Keratinocyte (primary cell): Measurements from ENCODE around the gene TMEM106B. TPM values are rescaled to one million over a fixed set of nuclear protein-coding genes. Genes with fewer than 3 reads are reported as not detected.
"Not testable (repeated sequence)": the region's sequence is repeated elsewhere in the genome, so short reads cannot be mapped to it uniquely, and the experiment has no call there.

Experiments
- DNase-seq: peaks from one replicate; pipeline ENCODE4 v3.0.0-alpha.2; 2011; ENCODE audit warnings: low read depth, missing footprints, low spot score
- FAIRE-seq: peaks from 2 replicates; lab custom pipeline; 2011; peaks lifted over from hg19 to GRCh38; lab: Jason Lieb, UNC
- H2AFZ ChIP-seq: 2 replicates; pipeline ENCODE4 v1.6.0; 2012; ENCODE audit warnings: low read length, control low read depth, inconsistent platforms; ENCODE audit not compliant: control insufficient read depth
- H3K27ac ChIP-seq: 2 replicates; pipeline ENCODE4 v1.5.1; 2011; ENCODE audit warnings: low read length; ENCODE audit not compliant: control insufficient read depth, insufficient read depth
- H3K27me3 ChIP-seq: 3 replicates; pipeline ENCODE4 v1.6.0; 2011; ENCODE audit warnings: low read length; ENCODE audit not compliant: control insufficient read depth, insufficient read depth; ENCODE audit errors: extremely low read depth
- H3K36me3 ChIP-seq, 2 experiments: 2 replicates in 1 of 2; 3 replicates in 1 of 2; pipeline ENCODE4 v1.5.1; 2011; ENCODE audit warnings: low read length in 2 of 2, mild to moderate bottlenecking in 1 of 2; ENCODE audit not compliant: control insufficient read depth in 2 of 2, insufficient read depth in 2 of 2; ENCODE audit errors: extremely low read depth in 1 of 2
- H3K4me1 ChIP-seq: 3 replicates; pipeline ENCODE4 v1.5.1; 2011; ENCODE audit warnings: low read length; ENCODE audit not compliant: control insufficient read depth, insufficient read depth; ENCODE audit errors: extremely low read depth
- H3K4me2 ChIP-seq: 3 replicates; pipeline ENCODE4 v1.6.0; 2011; ENCODE audit warnings: low read depth, low read length; ENCODE audit not compliant: control insufficient read depth, insufficient read depth; ENCODE audit errors: extremely low read depth
- H3K4me3 ChIP-seq, 3 experiments: fragments of 200-600 bp in 1 of 3; sonication (generic) in 1 of 3; 2 replicates in 2 of 3; 3 replicates in 1 of 3; pipeline ENCODE4 v1.5.1; 2011 to 2016; ENCODE audit warnings: low read length in 3 of 3, mild to moderate bottlenecking in 3 of 3, control low read depth in 2 of 3, inconsistent platforms in 1 of 3, low read depth in 1 of 3, mixed read lengths in 1 of 3, mixed run types in 1 of 3, moderate library complexity in 1 of 3; ENCODE audit not compliant: control insufficient read depth in 2 of 3, insufficient read depth in 2 of 3; ENCODE audit errors: extremely low read depth in 1 of 3
- H3K79me2 ChIP-seq: 2 replicates; pipeline ENCODE4 v1.6.0; 2012; ENCODE audit warnings: low read length; ENCODE audit not compliant: control insufficient read depth, insufficient read depth
- H3K9ac ChIP-seq: 3 replicates; pipeline ENCODE4 v1.6.0; 2011; ENCODE audit warnings: low read length; ENCODE audit not compliant: control insufficient read depth, insufficient read depth; ENCODE audit errors: extremely low read depth
- H3K9me1 ChIP-seq: 3 replicates; pipeline ENCODE4 v1.6.0; 2011; ENCODE audit warnings: low read length; ENCODE audit not compliant: control insufficient read depth, insufficient read depth; ENCODE audit errors: extremely low read depth
- H3K9me3 ChIP-seq: 2 replicates; pipeline ENCODE4 v1.5.1; 2012; ENCODE audit warnings: low read depth, low read length; ENCODE audit not compliant: control insufficient read depth
- H4K20me1 ChIP-seq: 3 replicates; pipeline ENCODE4 v1.6.0; 2011; ENCODE audit warnings: low read length; ENCODE audit not compliant: control insufficient read depth, insufficient read depth; ENCODE audit errors: extremely low read depth
- EZH2 ChIP-seq: IDR thresholded peaks from one replicate; pipeline ENCODE4 v1.6.1; 2012; ENCODE audit warnings: inconsistent platforms, mild to moderate bottlenecking, low read length, moderate library complexity
- dilution Hi-C: fragments of 300-500 bp; cut with MboI; formaldehyde crosslinking; loops from one replicate; pipeline ENCODE4 v1.7.0; 2020; ENCODE audit warnings: low sequenced_read_pairs; ENCODE audit not compliant: extremely low pct_ligation_motif_present
- polyA minus RNA-seq, 3 experiments: library from RNA; depleted of rRNA, polyadenylated mRNA; stranded (reverse); fragments of >200 nt; gene quantifications; 1 replicate in 1 of 3; 2 replicates in 1 of 3; 3 replicates in 1 of 3; pipeline ENCODE4 v1.2.3, GENCODE V29; 2011
- polyA plus RNA-seq, 5 experiments: library from polyadenylated mRNA; depleted of rRNA in 3 of 5; stranded (reverse) in 3 of 5; stranded (forward) in 1 of 5; unstranded in 1 of 5; fragments of >200 nt; gene quantifications; 1 replicate in 1 of 5; 2 replicates in 3 of 5; 3 replicates in 1 of 5; pipeline versions ENCODE4 v1.2.1 to v1.2.3, GENCODE V29; 2011 to 2012; ENCODE audit warnings: missing spikeins in 2 of 5, low read depth in 1 of 5, low replicate concordance in 1 of 5
- TF ChIP-seq, protein P1 (sequence below), 3 experiments: IDR thresholded peaks in 1 of 3; conservative IDR thresholded peaks in 1 of 3; optimal IDR thresholded peaks in 1 of 3; 2 replicates in 2 of 3; 3 replicates in 1 of 3; pipeline versions ENCODE3 to v1.5.1; 2011; ENCODE audit warnings: low read length in 3 of 3, mild to moderate bottlenecking in 3 of 3, moderate library complexity in 2 of 3, control low read depth in 1 of 3, inconsistent platforms in 1 of 3; ENCODE audit not compliant: insufficient read depth in 2 of 3; ENCODE audit errors: extremely low read depth in 1 of 3

The TMEM106B gene
- polyA plus RNA-seq, result 23.4 to 32.9 TPM (median 24.6 TPM) in 3 replicates
- 14.0 TPM for polyA plus RNA-seq (2011; ENCODE audit: low read depth)
- 15.2 and 31.9 TPM in 2 replicates for polyA plus RNA-seq (2011; cell fraction: cytosol; rRNA removed)
- 22.4 and 27.9 TPM in 2 replicates for polyA plus RNA-seq (2011; cell fraction: nucleus; rRNA removed)
- polyA plus RNA-seq (2012; ENCODE audit: low replicate concordance), result 17.3 and 18.5 TPM in 2 replicates
- 7.1 to 35.9 TPM (median 18.6 TPM) in 3 replicates for polyA minus RNA-seq
- 33.8 TPM for polyA minus RNA-seq (2011; cell fraction: cytosol; rRNA and poly(A)+ RNA removed)
- polyA minus RNA-seq (2011; cell fraction: nucleus; rRNA and poly(A)+ RNA removed), result 20.5 and 38.5 TPM in 2 replicates

DNA sequence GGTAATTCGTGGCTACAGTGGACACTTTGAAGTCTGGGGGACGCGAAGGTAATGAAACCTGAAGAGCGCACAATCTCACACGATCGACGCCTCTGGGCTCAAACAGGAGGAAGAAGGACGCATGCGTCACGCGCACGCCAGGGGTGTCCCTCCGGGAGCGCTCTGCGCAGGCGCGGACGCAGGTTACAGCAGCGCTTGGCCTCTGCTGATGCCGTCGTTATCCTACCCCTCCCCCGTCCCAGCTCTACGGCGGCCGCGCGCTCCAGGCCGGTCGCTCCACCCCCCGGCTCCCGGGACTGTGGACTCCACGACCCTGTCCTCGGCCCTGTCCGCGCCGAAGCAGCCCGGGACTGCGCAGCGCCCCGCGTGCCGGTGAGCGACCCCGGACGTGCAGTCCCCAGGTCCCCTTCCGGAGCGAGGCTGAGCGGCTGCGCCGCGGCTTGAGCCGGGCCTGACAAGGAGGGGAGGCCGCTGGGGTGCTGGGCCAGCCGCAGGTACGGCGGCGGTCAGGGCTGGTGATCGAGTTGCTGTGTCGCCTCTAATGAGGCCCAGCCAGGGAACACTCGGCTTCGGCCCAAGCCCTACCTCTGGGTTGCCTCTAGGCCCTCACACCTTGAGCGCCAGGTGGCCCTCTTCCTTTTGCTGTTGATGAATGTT is at the start of gene TMEM106B:
Gene TMEM106B, plus strand, starts transcription at position 241 of the 657 bp plus-strand sequence. CDS start 3,517 bp downstream, outside the sequence.
- dilution Hi-C loops, result no loop called here
- no peaks in the 10 kb centered on the region for H3K9me3 ChIP-seq
- peak within 1 kb of the TSS; percentile 86 for H3K27ac ChIP-seq
- H4K20me1 ChIP-seq, result no peaks in the 10 kb centered on the region
- no peaks in the 10 kb centered on the region for H3K9me1 ChIP-seq
- peak within 1 kb of the TSS; percentile 99 for H2AFZ ChIP-seq
- H3K36me3 ChIP-seq, result no peaks in the 10 kb centered on the region
- peaks cover 5% of the 10 kb centered on the region for H3K27me3 ChIP-seq
- H3K79me2 ChIP-seq, result peaks cover 14% of the 10 kb centered on the region
- H3K4me2 ChIP-seq, result peak within 1 kb of the TSS; percentile 94
- FAIRE-seq, result peak; percentile 76
- peak within 1 kb of the TSS; percentile 90 to 96 (median 92) for H3K4me3 ChIP-seq
- H3K9ac ChIP-seq, result peak within 1 kb of the TSS; percentile 92
- no peak for TF ChIP-seq EZH2
- TF ChIP-seq, protein P1, sequence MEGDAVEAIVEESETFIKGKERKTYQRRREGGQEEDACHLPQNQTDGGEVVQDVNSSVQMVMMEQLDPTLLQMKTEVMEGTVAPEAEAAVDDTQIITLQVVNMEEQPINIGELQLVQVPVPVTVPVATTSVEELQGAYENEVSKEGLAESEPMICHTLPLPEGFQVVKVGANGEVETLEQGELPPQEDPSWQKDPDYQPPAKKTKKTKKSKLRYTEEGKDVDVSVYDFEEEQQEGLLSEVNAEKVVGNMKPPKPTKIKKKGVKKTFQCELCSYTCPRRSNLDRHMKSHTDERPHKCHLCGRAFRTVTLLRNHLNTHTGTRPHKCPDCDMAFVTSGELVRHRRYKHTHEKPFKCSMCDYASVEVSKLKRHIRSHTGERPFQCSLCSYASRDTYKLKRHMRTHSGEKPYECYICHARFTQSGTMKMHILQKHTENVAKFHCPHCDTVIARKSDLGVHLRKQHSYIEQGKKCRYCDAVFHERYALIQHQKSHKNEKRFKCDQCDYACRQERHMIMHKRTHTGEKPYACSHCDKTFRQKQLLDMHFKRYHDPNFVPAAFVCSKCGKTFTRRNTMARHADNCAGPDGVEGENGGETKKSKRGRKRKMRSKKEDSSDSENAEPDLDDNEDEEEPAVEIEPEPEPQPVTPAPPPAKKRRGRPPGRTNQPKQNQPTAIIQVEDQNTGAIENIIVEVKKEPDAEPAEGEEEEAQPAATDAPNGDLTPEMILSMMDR (optimal IDR thresholded peaks at IDR 0.05 in 1 of 3, IDR thresholded peaks at IDR 0.05 in 1 of 3, conservative IDR thresholded peaks at IDR 0.05 in 1 of 3; ENCODE audit: extremely low read depth in 1 of 3, insufficient read depth in 2 of 3, low read length in 3 of 3), result peak; percentile 20 to 39 (median 28)
- DNase-seq, result peak; percentile 63
- peaks cover 11% of the 10 kb centered on the region for H3K4me1 ChIP-seq

DNA sequence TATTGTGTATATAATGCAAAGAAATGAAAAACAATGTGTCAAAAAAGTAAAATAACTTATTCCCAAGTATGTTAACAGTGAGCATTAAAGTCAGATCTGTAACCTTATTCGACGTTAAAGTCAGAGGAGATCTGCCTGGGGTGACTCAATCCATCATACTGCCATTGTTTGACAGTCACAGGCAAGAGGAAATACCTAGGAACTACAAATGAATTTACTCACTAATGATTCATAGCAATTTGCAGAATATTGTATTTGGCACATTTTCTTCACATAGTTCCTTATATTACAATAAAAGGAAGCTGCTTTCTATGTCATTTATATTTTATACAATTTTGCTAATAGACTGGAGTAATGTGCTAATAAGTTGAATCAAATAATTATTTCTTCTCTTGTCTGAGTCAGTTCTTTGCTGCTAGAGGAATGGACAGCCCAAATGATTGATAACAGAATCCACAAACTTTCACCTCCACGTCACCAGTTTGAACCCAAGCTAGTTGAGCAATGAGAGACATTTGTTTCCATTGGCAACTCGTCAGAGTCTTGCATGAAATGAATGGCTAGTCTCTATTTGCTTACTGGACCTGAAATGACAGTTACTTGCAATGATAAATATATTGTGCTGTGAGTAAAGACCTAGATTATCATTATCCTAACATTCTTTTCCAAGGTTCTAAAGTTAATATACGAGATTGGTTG is 48.5 kb upstream of the TMEM106B start:
- Histone ChIP-seq H3K27me3 (no peaks in the 10 kb centered on the region), H3K4me2 (no peak overlapping the region), H3K9ac (no peak overlapping the region), H3K36me3 (no peaks in the 10 kb centered on the region), H3K79me2 (no peaks in the 10 kb centered on the region), H2AFZ (no peak overlapping the region), H3K9me3 (no peaks in the 10 kb centered on the region), H3K27ac (no peak overlapping the region), H3K4me3 (no peak overlapping the region), H4K20me1 (no peaks in the 10 kb centered on the region), H3K4me1 (no peaks in the 10 kb centered on the region), H3K9me1 (no peaks in the 10 kb centered on the region)
- DNase-seq, result no peak
- no peak for FAIRE-seq
- TF ChIP-seq, protein P1 (optimal IDR thresholded peaks at IDR 0.05 in 1 of 3, IDR thresholded peaks at IDR 0.05 in 1 of 3, conservative IDR thresholded peaks at IDR 0.05 in 1 of 3; ENCODE audit: extremely low read depth in 1 of 3, insufficient read depth in 2 of 3, low read length in 3 of 3), result no peak
- TF ChIP-seq EZH2, result no peak
- dilution Hi-C loops, result no loop called here

DNA sequence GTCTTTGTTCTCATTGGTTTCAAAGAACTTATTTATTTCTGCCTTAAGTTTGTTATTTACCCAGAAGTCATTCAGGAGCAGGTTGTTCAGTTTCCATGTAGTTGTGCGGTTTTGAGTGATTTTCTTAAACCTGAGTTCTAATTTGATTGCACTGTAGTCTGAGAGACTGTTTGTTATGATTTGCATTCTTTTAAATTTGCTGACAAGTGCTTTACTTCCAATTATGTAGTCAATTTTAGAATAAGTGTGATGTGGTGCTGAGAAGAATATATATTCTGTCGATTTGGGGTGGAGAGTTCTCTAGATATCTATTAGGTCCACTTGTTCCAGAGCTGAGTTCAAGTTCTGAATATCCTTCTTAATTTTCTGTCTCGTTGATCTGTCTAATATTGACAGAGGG is 43.0 kb upstream of the TMEM106B start:
- H3K27me3 ChIP-seq, FAIRE-seq, H3K4me1 ChIP-seq, H3K9me3 ChIP-seq, H3K9ac ChIP-seq, H4K20me1 ChIP-seq, H3K27ac ChIP-seq, H3K4me3 ChIP-seq, DNase-seq, H2AFZ ChIP-seq, H3K79me2 ChIP-seq, H3K9me1 ChIP-seq, H3K36me3 ChIP-seq, dilution Hi-C loops, H3K4me2 ChIP-seq: not testable (repeated sequence)
